OCI-M1 (cell line): ENCODE data around the gene CCL5.

Experiments
- DNase-seq: peaks from one replicate; lab custom pipeline; 2025; lab: John Stamatoyannopoulos, UW

The CCL5 gene

DNA sequence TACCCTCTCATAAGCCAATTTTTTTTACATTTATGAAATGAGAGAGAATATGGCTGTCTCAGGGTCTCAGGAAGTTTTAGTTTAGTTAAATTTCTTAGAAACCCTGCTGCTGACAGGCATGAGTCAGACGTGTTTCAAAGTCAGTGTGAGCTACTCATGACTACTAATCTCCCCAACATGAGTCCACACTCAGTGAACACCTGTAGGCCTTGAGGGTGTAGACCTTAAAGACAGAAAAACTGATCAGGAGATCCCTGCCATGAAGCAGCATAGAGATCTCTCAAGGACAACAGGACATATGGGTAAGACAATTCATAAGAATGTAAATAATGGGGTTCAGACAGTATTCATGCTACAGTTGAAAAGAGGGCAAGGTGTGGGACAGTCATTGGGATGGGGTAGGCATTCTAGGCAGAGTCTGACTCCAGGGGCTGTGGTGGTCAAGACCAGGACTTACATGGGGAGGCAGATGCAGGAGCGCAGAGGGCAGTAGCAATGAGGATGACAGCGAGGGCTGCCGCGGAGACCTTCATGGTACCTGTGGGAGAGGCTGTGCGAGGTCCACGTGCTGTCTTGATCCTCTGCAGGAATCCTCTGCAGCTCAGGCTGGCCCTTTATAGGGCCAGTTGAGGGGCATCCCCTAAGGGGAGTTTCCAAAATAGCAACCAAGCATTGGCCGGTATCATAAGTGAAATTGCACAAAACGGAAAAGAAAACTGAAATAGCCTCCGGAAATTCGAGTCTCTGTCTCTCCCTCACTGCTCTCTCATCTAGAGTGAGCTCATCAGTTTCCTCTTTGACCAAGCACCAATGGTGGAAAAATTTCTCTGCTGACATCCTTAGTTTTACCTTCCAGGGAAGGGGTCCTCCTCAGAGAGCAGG lies at the start of gene CCL5:
TSS of gene CCL5 (minus strand) at position 588 of the 882 bp plus-strand sequence.
- peak; percentile 32 for DNase-seq

DNA sequence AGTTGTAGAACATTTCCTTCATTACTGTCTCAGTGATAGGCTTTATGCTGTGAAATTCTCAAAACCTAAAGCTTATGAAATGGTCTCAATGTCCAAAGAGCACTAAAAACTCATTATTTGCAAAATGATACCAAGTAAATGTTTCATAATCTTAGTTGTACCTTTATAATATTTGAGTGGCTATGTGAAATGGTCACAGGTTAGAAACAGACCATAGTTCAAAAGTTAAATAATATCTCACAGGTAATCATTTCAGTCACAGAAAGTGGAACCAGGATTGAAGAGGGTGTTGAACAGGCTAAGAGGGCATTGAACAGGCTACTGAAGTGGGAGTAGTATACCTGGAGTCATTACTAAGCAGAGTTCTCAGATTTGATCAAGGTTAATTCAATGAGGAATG lies 47.6 kb upstream of the CCL5 start:
- no peak for DNase-seq

- DNase-seq, result no peak
These were observed 43.5 kb upstream of the CCL5 start for GRCh38 chr17:35923609-35924114.

- DNase-seq, result peak; percentile 64
These were observed 40.1 kb upstream of the CCL5 start for GRCh38 chr17:35920229-35920628.

DNA sequence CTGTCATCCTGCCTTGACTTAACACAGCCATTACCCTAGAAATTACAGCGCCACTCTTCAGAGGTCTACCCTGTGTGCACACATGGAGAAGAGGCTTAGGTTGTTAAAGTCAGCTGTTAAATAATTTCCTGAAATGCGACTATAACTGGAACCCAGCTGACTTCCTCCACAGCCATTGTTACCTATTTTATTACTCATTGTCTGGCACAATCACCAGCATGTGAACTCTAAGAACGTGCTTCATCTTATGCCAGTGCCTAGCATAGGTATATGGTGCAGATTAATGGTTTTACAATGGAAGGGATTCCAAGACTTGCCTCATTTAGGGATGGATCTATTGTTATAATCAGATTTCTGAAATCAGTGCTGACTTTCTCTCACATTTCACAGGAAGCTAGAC lies 38.5 kb upstream of the CCL5 start:
- no peak for DNase-seq

GRCh38 chr17:35917519-35918213 lies 37.5 kb upstream of the CCL5 start:
- no peak for DNase-seq

- DNase-seq, result no peak
These were observed 35.2 kb upstream of the CCL5 start for GRCh38 chr17:35915153-35915964.

- no peak for DNase-seq
These were observed 34.2 kb upstream of the CCL5 start for GRCh38 chr17:35914354-35914753.

DNA sequence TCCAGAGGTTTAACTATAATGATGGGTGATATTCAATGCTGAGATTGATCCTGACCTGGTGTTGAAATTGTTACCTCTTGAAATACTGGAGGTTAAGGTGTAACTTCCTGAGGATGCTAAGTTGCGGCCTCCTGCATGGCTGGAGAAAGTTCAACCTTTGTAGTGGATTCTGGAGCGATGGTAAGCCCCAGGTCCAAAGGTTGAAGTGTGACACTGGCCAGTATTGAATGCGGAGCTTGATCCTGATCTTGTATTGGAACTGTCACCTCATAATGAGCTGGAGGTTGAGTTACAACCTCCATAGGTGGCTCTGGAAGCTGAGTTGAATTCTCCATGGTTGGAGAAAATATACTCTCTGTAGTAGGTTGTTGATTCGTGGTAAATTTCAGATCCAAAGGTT lies 33.4 kb upstream of the CCL5 start:
- no peak for DNase-seq

GRCh38 chr17:35912942-35913341 lies 32.8 kb upstream of the CCL5 start:
- DNase-seq, result no peak

DNA sequence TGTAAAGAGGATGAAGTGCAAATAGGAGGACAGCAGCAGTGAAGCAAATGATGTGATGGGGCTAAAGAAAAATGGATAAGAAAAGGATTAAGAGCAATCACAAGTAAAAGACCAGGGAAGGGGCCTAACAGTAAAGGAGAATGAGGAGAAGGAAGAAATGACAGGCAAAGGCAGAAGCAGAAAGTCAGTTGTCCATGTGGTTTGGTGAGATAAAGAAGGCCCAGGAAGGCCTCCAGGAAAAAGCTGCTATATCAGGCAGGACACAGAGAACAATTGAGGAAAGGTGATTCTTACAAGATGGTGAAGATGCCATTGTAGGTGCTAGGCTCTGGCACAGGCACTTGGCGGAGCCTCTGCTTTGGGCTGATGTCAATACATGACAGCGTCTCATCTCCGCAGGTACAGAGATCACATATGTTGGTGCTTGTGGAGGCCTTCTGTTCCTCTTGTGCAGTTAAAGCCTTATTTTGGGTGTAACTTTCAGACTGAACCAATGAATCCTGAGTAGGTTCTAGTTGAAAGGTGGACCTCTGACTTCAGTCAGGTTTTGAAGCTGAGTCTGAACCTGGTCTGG lies 32.3 kb upstream of the CCL5 start:
- DNase-seq, result peak; percentile 68

DNA sequence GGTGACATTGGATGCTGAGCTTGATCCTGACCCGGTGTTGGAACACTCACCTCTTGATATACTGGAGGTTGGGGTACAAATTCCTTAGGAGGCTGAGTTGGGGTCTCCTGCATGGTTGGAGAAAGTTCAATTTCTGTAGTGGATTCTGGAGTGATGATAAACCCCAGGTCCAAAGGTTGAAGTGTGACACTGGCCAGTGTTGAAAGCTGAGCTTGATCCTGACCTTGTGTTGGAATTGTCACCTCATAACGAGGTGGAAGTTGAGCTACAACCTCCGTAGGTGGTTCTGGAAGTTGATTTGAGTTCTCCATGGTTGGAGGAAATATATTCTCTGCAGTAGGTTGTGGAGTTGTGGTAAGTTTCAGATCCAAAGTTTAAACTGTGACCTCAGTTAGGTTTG lies 29.2 kb upstream of the CCL5 start:
- DNase-seq, result no peak

DNA sequence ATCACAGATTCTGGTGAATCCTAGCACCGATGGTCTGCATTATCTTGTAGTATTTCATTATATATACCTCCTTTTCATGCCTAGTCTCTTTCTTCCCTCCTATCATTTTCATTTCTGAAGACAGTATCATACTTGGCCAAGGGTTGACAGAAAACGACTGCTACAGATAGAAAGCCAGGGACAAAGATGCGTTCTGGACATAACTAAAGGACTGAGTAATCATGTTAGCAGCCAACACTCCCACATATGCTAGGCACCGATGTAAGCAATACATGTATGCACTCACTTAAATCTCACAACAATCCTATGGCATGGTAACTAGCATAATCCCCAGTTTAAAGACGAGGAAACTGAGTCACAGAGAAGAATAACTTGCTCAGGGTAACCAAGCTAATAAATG lies 27.5 kb upstream of the CCL5 start:
- DNase-seq, result no peak

DNA sequence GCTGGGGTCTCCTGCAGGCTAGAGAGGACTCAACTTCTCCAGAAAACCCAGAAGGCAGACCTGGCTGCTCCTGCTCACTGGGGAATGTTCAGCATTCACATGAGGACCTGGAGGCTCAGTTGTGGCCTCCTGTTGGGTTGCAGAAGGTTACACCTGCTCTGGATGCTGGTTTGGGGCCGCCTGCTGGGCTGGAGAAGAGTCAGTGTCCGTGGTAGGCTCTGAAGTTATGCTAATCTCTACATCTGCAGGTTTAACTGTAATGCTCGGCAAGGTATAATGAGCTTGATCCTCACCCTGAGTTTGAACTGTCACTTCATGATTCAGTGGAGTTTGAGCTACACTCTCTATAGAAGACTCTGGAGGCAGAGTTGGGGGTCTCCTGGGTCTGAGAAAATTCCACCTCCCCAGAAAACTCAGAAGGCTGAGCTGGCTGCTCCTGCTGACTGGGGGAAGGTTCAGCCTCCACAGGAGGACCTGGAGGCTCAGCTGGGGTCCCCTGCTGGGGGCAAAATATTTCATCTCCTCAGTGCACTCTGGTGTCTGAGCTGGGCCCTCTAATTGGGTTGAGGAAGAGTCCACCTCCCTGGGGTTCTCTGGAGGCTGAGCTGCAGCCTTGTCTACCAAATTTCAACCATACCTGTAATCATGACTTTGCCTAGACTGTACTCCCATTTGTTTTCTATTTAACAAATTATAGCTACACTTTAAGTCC lies 26.9 kb upstream of the CCL5 start:
- no peak for DNase-seq

DNA sequence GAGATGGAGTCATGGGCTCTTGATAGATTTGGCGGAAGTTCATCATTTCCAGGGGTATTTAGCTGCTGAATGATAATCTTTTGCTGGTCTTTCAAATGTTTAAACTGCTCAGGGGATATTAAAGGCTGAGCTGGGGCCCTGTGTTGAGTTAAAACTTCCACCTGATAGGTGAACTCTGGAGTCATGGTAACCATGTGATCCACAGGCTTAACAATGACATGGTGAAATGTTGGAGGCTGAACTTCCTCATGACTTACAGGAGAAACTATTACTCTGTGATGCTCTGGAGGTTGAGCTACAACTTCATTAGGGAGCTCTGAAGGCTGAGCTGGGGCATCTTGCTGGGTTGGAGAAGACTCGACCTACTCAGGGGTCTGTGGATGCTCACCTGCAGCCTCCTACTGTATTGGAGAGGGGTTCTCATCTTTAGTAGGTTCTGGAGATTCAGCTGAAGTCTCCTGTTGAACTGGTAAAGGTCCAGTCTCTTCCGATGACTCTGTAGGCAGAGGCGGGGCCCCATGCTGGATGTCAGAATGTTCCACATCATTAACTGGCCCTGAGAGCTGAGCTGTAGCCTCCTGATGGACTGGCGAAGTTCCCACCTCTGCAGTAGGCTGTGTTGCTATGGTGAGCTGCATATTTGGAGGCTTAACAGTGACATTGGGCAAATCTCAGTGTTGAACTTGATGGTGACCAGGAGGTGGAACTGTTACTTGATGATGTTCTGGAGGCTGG lies 26.2 kb upstream of the CCL5 start:
- no peak for DNase-seq

- no peak for DNase-seq
These were observed 23.3 kb upstream of the CCL5 start for GRCh38 chr17:35903451-35903850.

- DNase-seq, result no peak
These were observed 21.5 kb upstream of the CCL5 start for GRCh38 chr17:35901631-35902175.

GRCh38 chr17:35900708-35901480 lies 20.7 kb upstream of the CCL5 start:
- DNase-seq, result no peak

- DNase-seq, result no peak
These were observed 20.1 kb upstream of the CCL5 start for GRCh38 chr17:35900280-35900679.
